Limb (tissue), 2 donors: ENCODE data around the gene RNF133.

ENCODE experiments used
- DNase-seq, 2 donors: peaks; one replicate each; pipeline ENCODE4 v3.0.0-alpha.2; 2016; ENCODE audit errors: extremely low spot score in 2 of 2

The RNF133 gene, protein sequence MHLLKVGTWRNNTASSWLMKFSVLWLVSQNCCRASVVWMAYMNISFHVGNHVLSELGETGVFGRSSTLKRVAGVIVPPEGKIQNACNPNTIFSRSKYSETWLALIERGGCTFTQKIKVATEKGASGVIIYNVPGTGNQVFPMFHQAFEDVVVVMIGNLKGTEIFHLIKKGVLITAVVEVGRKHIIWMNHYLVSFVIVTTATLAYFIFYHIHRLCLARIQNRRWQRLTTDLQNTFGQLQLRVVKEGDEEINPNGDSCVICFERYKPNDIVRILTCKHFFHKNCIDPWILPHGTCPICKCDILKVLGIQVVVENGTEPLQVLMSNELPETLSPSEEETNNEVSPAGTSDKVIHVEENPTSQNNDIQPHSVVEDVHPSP

DNA sequence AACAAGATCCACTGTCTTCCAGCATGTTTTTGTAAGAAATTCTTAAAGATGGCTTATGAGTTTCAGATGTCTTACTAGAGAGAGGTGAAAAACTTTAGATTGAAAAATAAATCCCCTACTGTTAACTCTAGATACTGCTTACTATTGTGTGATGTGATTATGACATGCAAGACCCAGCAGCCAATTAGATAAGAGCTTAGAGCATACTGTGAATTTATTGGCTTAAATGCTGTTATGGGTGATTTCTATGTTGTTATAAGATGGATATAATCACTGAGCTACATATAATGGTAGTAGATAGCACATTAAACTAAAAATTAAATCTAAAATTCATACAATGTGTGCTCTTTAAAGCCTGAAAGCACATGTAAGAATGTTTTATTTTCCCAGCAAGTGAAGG is at the start of gene RNF133:
Gene RNF133 (minus strand): TSS at position 101 of the 400 bp plus-strand sequence. CDS start 199 bp downstream, outside the sequence.
- DNase-seq: no peak

DNA sequence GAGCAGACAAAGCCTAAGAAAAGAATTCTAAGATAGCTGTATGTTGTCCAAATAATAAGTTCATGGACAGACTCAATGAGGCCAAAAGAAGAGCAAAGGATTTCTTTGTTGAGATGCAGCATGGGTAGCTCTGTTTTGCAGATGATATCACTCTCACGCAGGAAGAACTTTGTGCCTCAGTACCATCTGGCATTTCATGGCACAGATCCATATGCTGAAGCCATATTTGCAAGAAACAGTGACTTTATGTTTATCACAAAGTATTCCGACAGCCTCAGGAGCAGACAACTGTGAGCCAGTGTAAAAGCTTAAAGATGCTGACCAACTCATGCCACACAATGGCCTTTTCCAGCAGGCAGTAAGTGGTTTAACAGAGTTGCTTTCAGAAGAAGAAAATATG is 49.3 kb upstream of the RNF133 start:
- DNase-seq: no peak

DNA sequence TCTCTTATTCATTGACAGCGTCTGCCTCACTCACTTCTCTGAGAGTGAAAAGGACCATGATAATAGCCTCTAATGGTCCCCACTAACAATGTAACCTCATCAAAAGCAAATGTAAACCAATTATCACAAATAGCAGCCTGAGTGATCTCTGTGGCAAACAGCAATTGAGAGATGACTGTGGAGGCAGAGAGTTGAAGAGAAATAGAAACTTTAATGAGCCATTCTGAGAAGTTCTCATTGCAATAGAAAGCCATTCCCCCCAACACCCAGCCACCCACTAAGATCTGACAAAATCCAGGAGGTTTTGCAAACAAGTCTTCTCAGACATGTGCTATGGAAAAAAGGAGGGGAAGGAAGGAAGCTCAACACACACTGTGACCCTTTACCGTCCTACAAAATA is 48.0 kb upstream of the RNF133 start:
- DNase-seq: no peak

DNA sequence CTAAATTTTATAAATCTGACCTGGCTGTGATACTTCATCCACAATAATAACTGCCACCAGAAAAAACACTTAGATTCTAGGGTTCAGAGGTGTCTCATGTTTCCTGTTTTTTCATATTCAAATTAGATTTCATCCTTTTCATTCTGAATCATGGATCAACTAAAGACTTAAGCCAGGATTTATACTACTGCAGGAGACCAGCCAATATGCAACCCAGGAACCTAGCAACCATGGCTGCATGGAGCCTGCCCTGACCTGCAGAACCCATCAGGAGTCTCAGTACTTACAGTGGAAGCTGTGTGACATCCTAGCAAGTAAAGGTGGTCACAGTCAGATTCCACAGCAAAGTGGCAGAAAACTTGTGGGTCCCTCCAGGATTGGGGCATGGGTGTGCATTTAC is 44.3 kb upstream of the RNF133 start:
- DNase-seq: no peak

DNA sequence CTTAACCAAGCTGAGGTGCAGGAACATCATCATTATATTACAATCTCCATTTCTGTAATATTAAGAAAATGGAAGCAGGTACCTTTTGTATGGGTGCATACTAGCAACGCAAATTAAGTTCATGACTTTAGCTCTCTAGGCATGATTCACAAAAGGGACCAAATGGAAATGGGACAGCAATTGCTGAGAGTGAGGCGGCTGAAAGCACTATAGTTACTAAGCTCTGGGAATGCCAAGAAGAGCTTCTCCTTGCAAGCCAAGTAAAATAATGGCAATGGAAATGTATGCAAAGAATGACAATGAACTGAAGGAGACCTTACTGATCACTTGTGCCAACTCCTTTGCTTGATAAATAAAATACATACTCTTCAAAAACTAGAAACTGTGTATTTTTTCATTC is 40.0 kb upstream of the RNF133 start:
- no peak for DNase-seq

DNA sequence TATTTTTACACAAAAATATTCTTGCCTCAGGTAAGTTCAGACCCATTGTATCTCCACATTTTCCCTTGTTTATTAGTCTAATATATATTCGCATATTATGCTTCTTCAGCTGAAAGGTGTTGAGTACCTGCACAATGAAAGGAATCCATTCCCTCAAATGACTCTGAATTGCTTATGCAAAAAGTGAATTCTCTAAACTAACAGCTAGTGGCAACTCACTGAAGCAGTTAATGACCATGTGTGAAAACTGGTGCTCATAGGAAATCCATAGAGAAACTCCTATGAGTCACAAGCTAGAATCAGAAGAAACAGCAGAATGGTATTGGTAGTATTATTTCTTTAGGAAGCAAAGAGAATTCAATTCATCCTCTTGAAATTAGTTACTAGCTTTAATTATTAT is 37.3 kb upstream of the RNF133 start:
- DNase-seq: no peak

DNA sequence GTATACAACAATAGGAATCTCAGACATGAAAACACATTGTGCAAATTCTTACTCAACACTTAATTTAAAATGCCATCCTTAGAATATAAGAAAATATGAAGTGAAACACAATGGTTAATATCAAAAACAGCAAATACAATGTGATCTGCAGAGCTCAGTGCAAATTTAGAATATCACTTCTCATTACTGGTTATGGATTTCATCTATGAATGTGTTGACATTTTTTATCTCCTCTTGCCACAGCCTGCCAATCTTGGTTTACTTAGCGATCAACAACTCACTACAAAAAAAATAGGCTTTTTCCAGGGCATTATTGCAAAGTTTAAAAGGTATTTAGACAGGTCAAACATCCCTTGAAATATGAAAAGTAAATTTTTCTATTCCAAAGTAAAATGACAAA is 28.8 kb upstream of the RNF133 start:
- DNase-seq: no peak

DNA sequence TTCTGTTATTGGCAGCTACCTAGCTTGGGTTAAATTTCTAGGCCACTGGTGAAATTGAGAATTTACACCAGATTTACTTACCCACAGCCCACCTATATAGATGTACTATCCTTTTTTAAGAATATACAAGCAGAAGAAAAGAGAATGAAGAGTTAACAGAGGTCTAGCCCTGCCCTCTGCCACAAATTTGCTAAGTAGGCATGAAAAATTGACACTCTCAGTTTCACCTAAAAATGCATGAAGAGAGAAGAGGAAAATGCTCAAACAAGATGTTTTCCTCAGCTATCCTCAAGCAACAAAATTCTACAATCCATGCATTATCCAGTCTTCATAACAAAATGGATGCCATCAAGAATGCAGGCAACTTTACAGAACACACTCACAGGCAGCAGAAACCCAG is 28.4 kb upstream of the RNF133 start:
- DNase-seq: no peak

DNA sequence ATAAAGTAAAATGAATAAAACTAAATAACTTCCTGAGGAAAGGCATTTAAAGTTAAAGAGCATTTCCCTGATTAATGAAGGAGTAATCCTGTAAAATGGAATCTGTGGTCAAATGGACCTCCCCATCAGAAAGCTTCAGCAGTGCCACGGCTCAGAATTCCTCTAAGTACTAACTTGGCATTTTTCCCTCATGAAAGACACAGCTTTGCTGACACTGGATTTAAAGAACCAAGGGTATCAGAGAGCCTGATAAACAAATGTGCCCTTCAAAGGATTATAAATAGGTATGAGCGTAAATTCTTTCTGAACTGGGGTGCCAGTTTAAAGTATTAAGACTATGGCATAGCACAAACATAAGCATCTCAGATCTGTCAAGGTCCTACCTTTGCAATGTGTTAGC is 28.0 kb upstream of the RNF133 start:
- DNase-seq: no peak

DNA sequence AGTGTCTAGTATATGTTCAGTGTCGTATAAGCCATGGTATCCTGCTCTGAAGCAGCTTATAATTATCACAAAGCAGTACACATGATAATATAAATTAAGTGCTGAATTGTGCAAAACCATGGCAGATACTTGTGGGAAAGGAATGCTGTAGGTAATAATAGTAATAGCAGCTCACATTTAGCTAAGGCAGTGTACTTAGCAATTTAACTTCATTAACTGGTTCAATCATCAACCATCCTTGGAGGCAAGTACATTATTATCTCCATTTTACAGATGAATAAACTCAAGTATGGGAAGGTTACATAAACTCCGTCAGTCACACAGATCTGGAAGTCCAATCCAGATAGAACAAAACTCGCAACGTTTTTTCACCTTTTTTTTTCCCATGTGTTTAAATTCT is 25.4 kb upstream of the RNF133 start:
- no peak for DNase-seq

DNA sequence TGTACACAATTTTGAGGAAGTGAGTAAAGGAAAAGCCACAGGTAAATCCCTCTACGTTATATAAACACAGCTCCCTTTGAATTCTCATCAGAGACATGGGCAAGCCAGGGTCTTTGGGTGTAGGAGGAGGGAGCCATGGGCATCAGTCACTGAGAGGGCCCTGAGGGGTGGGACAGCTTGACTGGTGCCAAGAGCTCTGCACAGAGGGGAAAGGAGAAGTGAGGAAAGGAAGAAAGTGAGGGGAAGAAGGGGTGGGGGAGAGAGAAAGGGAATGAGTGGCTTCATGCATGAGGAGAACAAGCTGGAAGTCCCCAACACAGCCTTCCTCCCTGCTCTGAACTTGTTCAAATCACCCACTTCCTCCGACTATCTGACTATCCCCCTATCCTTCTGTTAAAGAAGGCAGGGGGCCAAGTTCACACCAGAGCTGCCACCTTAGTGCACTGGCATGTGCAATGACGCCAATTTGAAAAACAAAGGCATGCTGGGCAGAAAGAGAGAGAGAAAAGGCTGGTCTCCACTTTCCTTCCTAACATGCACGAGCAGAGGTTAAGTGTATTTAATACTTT is 20.2 kb upstream of the RNF133 start:
- DNase-seq: no peak

DNA sequence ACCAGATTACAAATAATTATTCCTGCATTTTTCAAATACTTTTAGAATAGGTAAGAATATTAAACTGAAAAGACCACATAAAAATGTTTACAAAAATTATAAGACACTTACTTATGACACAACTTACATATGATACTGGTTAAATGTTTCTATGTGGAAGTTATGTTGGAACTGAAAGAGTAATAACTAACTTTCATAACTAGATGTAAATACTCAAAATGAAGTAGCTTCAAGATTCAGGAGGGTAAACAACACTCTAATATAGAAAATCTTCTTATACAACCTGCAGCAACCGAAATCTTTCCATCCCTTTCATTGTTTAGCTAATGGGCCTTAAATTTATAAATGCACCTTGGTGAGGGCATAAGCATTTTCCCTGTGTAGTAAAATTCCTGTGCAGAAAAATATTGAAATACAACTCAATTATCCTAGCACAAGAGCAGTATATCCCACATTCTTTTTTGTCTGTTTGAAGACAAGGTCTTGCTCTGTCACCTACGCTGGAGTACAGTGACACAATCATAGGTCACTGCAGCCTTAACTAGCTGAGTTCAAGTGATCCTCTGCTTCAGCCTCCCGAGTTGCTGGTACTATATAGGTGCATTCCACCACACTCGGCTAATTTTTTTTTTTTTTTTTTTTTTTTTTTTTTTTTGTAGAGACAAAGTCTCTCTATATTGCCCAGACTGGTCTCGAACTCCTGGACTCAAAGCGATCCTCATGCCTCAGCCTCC is 18.6 kb upstream of the RNF133 start:
- DNase-seq: no peak

DNA sequence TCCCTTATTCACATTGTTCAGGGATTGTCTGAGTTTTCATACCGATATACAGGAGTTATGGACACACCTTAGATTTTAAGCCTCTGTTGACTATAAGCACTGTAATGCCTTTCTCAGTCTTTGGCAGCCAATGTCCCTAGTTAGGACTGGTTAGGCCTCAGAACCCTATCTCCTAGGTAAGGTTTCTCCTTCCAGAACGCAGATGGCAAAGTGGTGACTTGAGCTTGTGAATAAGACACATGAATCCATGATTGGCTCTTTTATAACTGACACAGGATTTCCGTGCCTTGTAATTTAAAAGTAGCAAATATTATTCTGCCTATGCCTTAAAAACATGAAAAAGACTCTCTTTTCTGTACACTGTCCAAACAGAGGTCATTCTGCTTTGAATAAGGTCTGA is 16.3 kb upstream of the RNF133 start:
- no peak for DNase-seq

DNA sequence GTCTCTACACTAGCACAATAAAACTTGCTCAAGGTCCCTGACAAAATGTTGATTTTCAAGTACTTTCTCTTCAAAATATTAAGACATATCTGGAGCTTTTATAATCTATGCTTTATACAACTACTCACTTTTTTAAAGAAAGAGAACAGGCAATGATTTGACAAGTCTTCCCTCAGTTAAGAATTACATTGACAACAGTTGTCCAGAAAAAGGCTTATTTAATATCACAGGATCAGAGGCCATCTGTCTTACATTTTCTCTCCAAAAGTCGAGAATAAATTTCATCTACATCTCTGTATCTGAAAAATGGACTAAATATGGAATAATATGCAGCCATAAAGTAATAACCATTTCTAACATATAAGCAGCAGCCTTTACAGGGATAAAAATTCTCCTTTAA is 12.0 kb upstream of the RNF133 start:
- no peak for DNase-seq

DNA sequence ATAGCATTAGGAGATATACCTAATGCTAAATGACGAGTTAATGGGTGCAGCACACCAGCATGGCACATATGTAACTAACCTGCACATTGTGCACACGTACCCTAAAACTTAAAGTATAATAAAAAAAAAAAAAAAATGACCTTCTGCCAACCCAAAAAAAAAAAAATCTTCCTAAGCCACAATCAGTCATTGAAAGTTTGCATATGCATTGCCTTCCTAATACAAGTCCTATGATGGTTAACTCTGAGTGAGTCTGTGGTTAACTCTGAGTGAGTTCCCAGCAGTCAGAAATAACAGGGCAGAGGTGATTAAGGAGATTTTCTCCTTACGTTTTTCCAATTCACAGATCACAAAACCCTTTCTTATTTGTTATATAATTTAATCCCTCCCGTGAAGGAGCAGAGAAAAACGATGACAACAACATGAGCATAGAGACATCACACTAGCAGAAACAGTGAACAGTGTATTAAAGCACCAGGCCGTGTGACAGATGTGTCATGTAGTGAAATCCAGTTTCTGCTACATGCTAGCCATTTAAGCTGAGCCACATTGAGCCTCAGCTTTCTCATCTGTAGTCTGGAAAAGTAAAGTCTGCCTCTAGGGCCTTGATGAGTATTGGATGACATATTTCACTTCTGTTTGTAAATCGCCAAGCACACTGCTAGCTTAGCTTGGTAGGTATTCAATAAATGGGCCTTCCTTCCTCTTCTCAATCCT is 11.2 kb upstream of the RNF133 start:
- no peak for DNase-seq

DNA sequence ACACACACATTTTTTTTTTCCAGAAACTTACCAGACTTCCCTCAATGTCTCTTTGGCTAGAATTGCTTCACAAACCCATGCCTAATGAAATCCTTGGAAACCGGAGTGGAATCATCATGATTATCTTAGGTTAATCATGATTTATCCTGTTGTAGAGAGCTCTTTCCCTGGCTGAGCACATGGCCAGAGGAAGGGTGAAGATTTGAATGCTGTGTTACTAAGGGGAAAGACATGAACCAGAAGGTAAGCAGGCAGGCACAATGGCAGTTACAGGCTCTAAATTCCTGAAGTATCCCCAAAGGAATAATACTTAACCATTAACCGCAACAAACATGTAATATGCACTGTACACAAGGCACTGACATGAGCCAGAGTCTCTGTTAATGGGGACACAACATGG is 7.9 kb upstream of the RNF133 start:
- DNase-seq: no peak

DNA sequence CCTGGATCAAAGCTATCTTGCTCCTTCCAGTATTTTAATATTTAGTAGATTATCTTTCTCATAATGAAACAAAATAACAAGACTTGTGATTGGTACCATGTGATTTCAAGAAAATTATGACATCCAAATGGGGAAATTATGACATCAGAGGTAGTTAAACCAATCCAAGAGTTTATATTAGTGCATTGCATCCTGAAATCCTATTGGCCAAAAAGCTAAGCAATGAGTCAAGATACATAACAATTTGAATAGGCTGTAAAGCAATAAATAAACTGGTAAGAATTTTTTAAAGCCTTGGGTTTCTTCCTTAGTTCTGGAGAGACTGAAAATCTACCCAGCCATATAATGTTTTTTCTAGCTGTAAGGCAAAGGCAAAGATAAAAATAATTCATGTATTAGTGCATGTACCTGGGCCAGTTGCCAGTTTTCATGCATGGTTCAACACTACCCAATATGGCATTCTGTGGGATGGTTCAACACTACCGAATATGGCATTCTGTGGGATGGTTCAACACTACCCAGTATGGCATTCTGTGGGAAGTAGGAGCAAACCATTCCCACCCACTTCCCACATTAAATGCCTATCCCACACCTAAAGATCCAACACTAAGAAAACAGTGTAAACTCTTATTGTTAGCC is 4.1 kb upstream of the RNF133 start, which contains the start of gene RNF148:
Gene RNF148 (minus strand): TSS at position 51 of the 639 bp plus-strand sequence. CDS start 172 bp downstream, outside the sequence.
- DNase-seq: no peak

DNA sequence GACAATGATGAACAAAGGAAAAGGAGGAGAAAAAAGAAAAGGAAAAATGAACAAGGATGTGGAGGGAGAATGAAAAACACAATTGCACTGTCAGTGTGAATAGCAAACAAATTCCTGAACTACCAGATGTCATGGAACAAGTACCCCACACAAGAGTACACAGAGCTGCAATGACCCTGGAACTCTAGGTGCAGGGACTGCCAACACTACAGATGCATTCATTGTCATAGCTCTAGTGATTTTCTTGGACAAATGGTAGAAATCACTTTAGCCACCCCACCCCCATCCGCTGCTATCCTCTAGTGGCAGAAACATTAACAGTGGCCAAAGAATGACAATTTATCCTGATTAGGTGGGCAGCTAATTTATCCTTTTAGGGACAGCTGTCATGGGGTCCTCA is 3.1 kb downstream of the RNF133 start:
- DNase-seq: no peak

DNA sequence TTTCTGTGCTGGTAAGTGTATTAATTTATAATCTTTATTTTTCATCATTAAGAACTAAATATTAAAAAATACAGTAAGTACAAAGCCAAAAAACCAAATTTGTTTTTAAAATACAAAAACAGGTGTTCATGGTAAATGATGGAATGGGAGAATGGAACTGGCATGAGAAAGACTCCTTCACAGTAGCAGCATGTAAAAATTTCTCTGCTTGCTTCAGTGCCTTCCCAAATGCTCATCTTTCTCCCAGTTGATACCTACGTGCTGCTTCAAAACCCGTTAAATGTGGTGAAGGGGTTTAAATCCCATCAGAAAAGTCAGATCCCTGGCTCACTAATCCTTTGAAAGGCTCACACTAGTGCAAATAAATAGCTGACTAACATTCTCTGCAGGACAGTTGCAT is 4.2 kb downstream of the RNF133 start:
- no peak for DNase-seq

DNA sequence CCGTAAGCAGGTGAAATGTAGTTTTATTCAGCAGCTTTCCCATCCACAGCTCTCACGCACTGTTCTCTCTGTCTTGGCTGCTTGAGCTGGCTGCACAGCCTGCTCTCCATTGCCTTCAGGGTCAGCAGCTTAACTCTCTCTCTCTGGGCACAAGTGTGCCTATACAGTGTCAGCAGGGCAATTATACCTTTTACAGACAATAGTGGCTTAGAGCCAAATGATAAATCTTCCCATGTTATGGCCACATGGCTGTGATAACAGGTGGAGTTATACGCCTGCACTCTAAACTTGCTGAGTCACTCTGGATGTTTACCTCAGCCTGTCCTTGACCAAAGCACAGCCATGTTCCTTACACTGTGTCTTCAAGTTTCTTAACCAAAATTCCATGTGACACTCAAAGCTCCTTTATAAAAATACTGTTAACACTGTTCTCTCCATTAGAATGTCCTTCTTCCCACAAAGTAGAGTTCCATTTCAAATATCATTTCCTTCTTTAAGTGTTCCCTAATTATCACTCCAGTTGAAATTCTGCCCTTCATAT is 6.1 kb downstream of the RNF133 start:
- DNase-seq: no peak

DNA sequence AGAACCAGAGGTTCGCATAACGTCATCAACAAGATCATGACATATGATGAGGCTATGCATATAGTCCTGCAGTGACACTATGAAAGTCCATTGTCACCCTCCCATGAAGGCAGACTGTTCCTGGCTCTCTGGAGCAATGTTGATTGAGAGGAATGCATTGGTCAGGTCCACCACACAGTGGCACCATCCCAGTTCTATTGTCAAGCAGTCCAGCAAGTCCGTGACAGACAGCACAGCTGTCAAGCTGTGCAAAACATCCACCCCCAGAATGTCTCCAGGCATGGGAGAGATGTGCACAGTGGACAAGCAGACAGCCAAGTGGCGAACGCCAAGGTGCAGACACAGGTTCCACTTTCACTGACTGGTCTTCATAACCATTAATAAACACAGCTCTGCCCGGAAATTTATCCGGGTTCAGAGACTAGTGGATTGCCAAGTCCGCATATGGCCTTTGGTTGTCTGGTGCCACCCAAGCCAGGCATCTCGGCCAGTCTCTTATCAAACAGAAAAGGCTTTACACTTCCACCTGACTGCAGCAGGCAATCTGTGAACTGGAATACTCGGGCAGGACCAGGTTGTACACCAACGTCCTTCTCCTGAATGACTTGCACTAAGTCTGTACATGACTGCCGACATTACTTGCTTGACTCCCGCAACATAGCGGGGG is 7.2 kb downstream of the RNF133 start:
- no peak for DNase-seq
